ENCODE measurements around the gene CAPSL. TPM values are rescaled to one million over a fixed set of nuclear protein-coding genes. Genes with fewer than 3 reads are reported as not detected.
A peak's percentile ranks its signal among the peaks of the same experiment; 100 is the strongest.
"Not testable (repeated sequence)": the region's sequence is repeated elsewhere in the genome, so short reads cannot be mapped to it uniquely, and the experiment has no call there.

The CAPSL gene
- total RNA-seq (2021) (not detected in 2 replicates), Bru-seq, nascent RNA (percentile 3 among the genes with signal in this experiment), BruChase-seq, experiment 1, labeled RNA remaining after a 2-hour chase (percentile 5 among the genes with signal in this experiment), BruChase-seq, experiment 2, labeled RNA remaining after a 6-hour chase (not detected)
- long read RNA-seq = 0 reads

GRCh38 chr5:35938568-35939227, at the start of gene CAPSL:
Gene CAPSL (minus strand): TSS chr5:35938622. CDS start chr5:35921120, 17,502 bp downstream.
- Histone ChIP-seq H3K9me3 (ENCODE audit: insufficient read depth, low read depth) (no peaks in the 10 kb centered on the region), H3K4me3 (no peak within 1 kb of the TSS), H2AFZ (no peak within 1 kb of the TSS), H3K4me2 (no peak within 1 kb of the TSS), H4K20me1 (ENCODE audit: insufficient read depth) (no peaks in the 10 kb centered on the region), H3K27ac (no peak within 1 kb of the TSS), H3F3A (ENCODE audit: insufficient read depth, low read depth) (no peaks in the 10 kb centered on the region), H3K36me3 (ENCODE audit: low read depth) (no peaks in the 10 kb centered on the region), H3K27me3 (ENCODE audit: insufficient read depth, low read depth) (peaks cover 56% of the 10 kb centered on the region), H3K4me1 (replicated peaks; ENCODE audit: insufficient read depth) (no peaks in the 10 kb centered on the region), H3K9me2 (ENCODE audit: insufficient read depth) (no peaks in the 10 kb centered on the region), H3K79me2 (ENCODE audit: low read depth) (no peaks in the 10 kb centered on the region)
- BruUV-seq (replicated peaks) = no TSS peak
- POLR2A ChIA-PET (ENCODE audit: unreplicated experiment) = interaction anchor here (0.7 kb wide), 1 partner anchor 390 kb away, joined by 3 read pairs; no protein-coding TSS in a partner anchor
- intact Hi-C loops (cut with micrococcal nuclease; ENCODE audit: unreplicated experiment) = no loop called here
- CTCF ChIA-PET = no interaction called here
- no peak for DNase-seq
- no peak for TF ChIP-seq EZH2 (IDR thresholded peaks at IDR 0.05; ENCODE audit: low read depth)
- TF ChIP-seq CTCF (conservative IDR thresholded peaks at IDR 0.05) = no peak

DNA sequence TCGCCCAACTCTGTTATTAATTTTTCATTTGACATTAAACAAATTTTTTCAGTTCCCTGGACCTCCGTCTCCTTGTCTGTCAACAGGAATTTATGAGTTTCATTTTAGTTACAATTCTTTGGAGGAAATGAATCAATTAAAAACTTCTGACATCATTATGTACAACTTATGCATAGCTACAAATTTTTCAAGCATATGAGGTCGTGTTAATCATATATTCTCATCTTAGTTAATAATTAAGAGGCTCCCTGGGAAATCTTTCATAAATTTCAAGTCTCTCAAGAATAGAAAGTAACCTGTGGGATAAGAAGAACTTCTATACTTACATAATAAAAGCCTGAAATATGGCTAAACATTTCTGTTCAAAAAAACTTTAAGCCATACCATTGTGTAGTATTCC, 49.4 kb upstream of the CAPSL start:
- Histone ChIP-seq H3K27me3 (ENCODE audit: insufficient read depth, low read depth) (peaks cover 45% of the 10 kb centered on the region), H3K27ac (no peak overlapping the region), H3K9me2 (ENCODE audit: insufficient read depth) (no peaks in the 10 kb centered on the region; the same call in 1 of the 2 replicates), H3K9me3 (ENCODE audit: insufficient read depth, low read depth) (no peaks in the 10 kb centered on the region), H3K4me1 (replicated peaks; ENCODE audit: insufficient read depth) (no peaks in the 10 kb centered on the region), H4K20me1 (ENCODE audit: insufficient read depth) (no peaks in the 10 kb centered on the region), H3K79me2 (ENCODE audit: low read depth) (no peaks in the 10 kb centered on the region), H2AFZ (no peak overlapping the region), H3K36me3 (ENCODE audit: low read depth) (no peaks in the 10 kb centered on the region), H3K4me3 (no peak overlapping the region), H3K4me2 (no peak overlapping the region), H3F3A (ENCODE audit: insufficient read depth, low read depth) (no peaks in the 10 kb centered on the region)
- no TSS peak for BruUV-seq (replicated peaks)
- no peak for DNase-seq
- TF ChIP-seq EZH2 (IDR thresholded peaks at IDR 0.05; ENCODE audit: low read depth) (no peak), CTCF (conservative IDR thresholded peaks at IDR 0.05) (no peak)
- POLR2A ChIA-PET (ENCODE audit: unreplicated experiment) = no interaction called here
- CTCF ChIA-PET = no interaction called here
- intact Hi-C loops (cut with micrococcal nuclease; ENCODE audit: unreplicated experiment) = no loop called here

GRCh38 chr5:35979715-35980114, 41.3 kb upstream of the CAPSL start:
- intact Hi-C loops (cut with micrococcal nuclease; ENCODE audit: unreplicated experiment) = no loop called here

DNA sequence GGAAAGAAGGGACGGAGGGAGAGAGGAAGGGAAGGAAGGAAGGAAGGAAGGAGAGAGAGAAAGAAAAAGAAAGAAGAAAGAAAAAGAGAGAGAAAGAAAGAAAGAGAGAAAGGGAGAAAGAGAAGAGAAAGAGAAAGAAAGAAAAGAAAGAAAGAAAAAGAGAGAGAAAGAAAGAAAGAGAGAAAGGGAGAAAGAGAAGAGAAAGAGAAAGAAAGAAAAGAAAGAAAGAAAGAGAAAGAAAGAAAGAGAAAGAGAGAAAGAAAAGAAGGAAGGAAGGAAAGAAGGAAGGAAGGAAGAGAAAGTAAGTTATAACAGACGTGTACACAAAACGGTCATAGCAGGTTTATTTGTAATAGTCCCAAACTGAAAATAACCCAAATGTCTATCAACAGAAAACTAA, 38.4 kb upstream of the CAPSL start:
- intact Hi-C loops (cut with micrococcal nuclease; ENCODE audit: unreplicated experiment); H3K27me3 ChIP-seq (ENCODE audit: insufficient read depth, low read depth); H3K4me1 ChIP-seq (replicated peaks; ENCODE audit: insufficient read depth); H4K20me1 ChIP-seq (ENCODE audit: insufficient read depth); H3K27ac ChIP-seq; H3K36me3 ChIP-seq (ENCODE audit: low read depth); BruUV-seq (replicated peaks); H3K4me3 ChIP-seq; CTCF ChIA-PET; DNase-seq; H3K9me3 ChIP-seq (ENCODE audit: insufficient read depth, low read depth); H3K79me2 ChIP-seq (ENCODE audit: low read depth); H2AFZ ChIP-seq; POLR2A ChIA-PET (ENCODE audit: unreplicated experiment); H3K9me2 ChIP-seq (ENCODE audit: insufficient read depth); H3K4me2 ChIP-seq; H3F3A ChIP-seq (ENCODE audit: insufficient read depth, low read depth): not testable (repeated sequence)

More at GRCh38 chr5:35979715-35980114, 41.3 kb upstream of the CAPSL start:
- Histone ChIP-seq H2AFZ (no peak overlapping the region), H3K27ac (no peak overlapping the region), H3K79me2 (ENCODE audit: low read depth) (no peaks in the 10 kb centered on the region), H4K20me1 (ENCODE audit: insufficient read depth) (no peaks in the 10 kb centered on the region), H3K36me3 (ENCODE audit: low read depth) (no peaks in the 10 kb centered on the region), H3K4me1 (replicated peaks; ENCODE audit: insufficient read depth) (no peaks in the 10 kb centered on the region), H3K27me3 (ENCODE audit: insufficient read depth, low read depth) (no peaks in the 10 kb centered on the region), H3K4me2 (no peak overlapping the region), H3K9me3 (ENCODE audit: insufficient read depth, low read depth) (no peaks in the 10 kb centered on the region), H3K4me3 (no peak overlapping the region), H3K9me2 (ENCODE audit: insufficient read depth) (no peaks in the 10 kb centered on the region; the same call in 1 of the 2 replicates), H3F3A (ENCODE audit: insufficient read depth, low read depth) (no peaks in the 10 kb centered on the region)
- ChIA-PET CTCF (no interaction called here), POLR2A (ENCODE audit: unreplicated experiment) (no interaction called here)
- TF ChIP-seq EZH2 (IDR thresholded peaks at IDR 0.05; ENCODE audit: low read depth) (no peak), CTCF (conservative IDR thresholded peaks at IDR 0.05) (no peak)
- DNase-seq = peak in 1 of 2 experiments; percentile 26
- no TSS peak for BruUV-seq (replicated peaks)

Measured in PC-9 (cell line).